A673 (cell line): Measurements from ENCODE around the gene C11orf52. TPM values are rescaled to one million over a fixed set of nuclear protein-coding genes. Genes with fewer than 3 reads are reported as not detected.

Source experiments
- BruUV-seq: library from RNA; stranded (reverse); fragments of 400-500 nt; replicated peaks from 2 replicates; lab custom pipeline; 2021; lab: Mats Ljungman, UMichigan
- CTCF ChIA-PET: fragments of 300-600 bp; sonication (Branson Sonifier 250); formaldehyde crosslinking; loops from one replicate; lab custom pipeline; 2022; ENCODE audit warnings: antibody characterized with exemption; lab: Charles Lee
- POLR2A ChIA-PET: fragments of 300-600 bp; sonication (Branson Sonifier 250); formaldehyde crosslinking; loops from one replicate; lab custom pipeline; 2022; ENCODE audit warnings: antibody characterized with exemption; ENCODE audit not compliant: low non-redundant PET; lab: Charles Lee
- DNase-seq: peaks from one replicate; pipeline ENCODE4 v3.0.0-alpha.2; 2015; ENCODE audit warnings: low spot score
- H3K27ac ChIP-seq: fragments of 200-600 bp; sonication (generic); 2 replicates; pipeline ENCODE4 v1.5.1; 2016; ENCODE audit warnings: mixed run types, low read depth, mild to moderate bottlenecking, mixed read lengths, antibody characterized with exemption, low read length; ENCODE audit not compliant: poor library complexity, severe bottlenecking
- H3K27me3 ChIP-seq: fragments of 200-600 bp; sonication (generic); replicated peaks from 2 replicates; pipeline ENCODE4 v1.6.1; 2017; ENCODE audit warnings: mixed run types, low read depth, mild to moderate bottlenecking, mixed read lengths, antibody characterized with exemption, low read length; ENCODE audit not compliant: insufficient read depth, poor library complexity
- H3K36me3 ChIP-seq: fragments of 200-600 bp; sonication (generic); 2 replicates; pipeline ENCODE4 v1.6.1; 2016; ENCODE audit warnings: mixed run types, mild to moderate bottlenecking, mixed read lengths, antibody characterized with exemption, low read length; ENCODE audit not compliant: insufficient read depth, poor library complexity, severe bottlenecking
- H3K4me1 ChIP-seq: fragments of 200-600 bp; sonication (generic); 2 replicates; pipeline ENCODE4 v1.6.1; 2017; ENCODE audit warnings: mixed run types, mild to moderate bottlenecking, mixed read lengths, antibody characterized with exemption, low read length; ENCODE audit not compliant: insufficient read depth, poor library complexity, severe bottlenecking
- H3K4me3 ChIP-seq: fragments of 200-600 bp; sonication (generic); 2 replicates; pipeline ENCODE4 v1.5.1; 2016; ENCODE audit warnings: low read depth, mixed run types, mild to moderate bottlenecking, mixed read lengths, low read length; ENCODE audit not compliant: poor library complexity, severe bottlenecking
- H3K9me3 ChIP-seq: fragments of 200-600 bp; sonication (generic); 2 replicates; pipeline ENCODE4 v1.6.1; 2016; ENCODE audit warnings: mixed run types, low read depth, mild to moderate bottlenecking, mixed read lengths, antibody characterized with exemption, low read length; ENCODE audit not compliant: poor library complexity, severe bottlenecking
- CTCF ChIP-seq: fragments of 300-800, 200-600 bp; sonication (generic); conservative IDR thresholded peaks from 2 replicates; pipeline ENCODE4 v1.5.1; 2017; ENCODE audit warnings: low read depth, mild to moderate bottlenecking, antibody characterized with exemption, low read length, moderate library complexity, mixed read lengths
- EZH2 ChIP-seq: fragments of 200-600 bp; sonication (generic); IDR thresholded peaks from 2 replicates; pipeline ENCODE4 v1.6.1; 2017; ENCODE audit warnings: borderline replicate concordance, low read depth, mild to moderate bottlenecking, mixed read lengths, antibody characterized with exemption, low read length; ENCODE audit not compliant: poor library complexity, severe bottlenecking
- intact Hi-C: fragments of 100-400 bp; cut with micrococcal nuclease; formaldehyde crosslinking; loops from one replicate; pipeline ENCODE4 v1.10.0; 2022; ENCODE audit not compliant: unreplicated experiment
- total RNA-seq: library from RNA; stranded (reverse); gene quantifications from 2 replicates; pipeline ENCODE4 v1.2.3, GENCODE V29; 2021

C11orf52 gene
- total RNA-seq, 1 experiment from 2014 or later = 1.4 TPM

- TF ChIP-seq EZH2 = no peak
- no peak for TF ChIP-seq CTCF
- Histone ChIP-seq H3K27ac (no peak overlapping the region), H3K9me3 (no peaks in the 10 kb centered on the region), H3K36me3 (no peaks in the 10 kb centered on the region), H3K27me3 (no peaks in the 10 kb centered on the region), H3K4me3 (no peak overlapping the region), H3K4me1 (no peaks in the 10 kb centered on the region)
- BruUV-seq = no TSS peak
- ChIA-PET CTCF (no interaction called here), POLR2A (no interaction called here)
- intact Hi-C loops = no loop called here
- no peak for DNase-seq
Measured at GRCh38 chr11:111886032-111886431, 32.7 kb upstream of the C11orf52 start.

GRCh38 chr11:111886844-111887243 is 31.9 kb upstream of the C11orf52 start:
- DNase-seq = no peak
- H3K4me3 ChIP-seq = no peak overlapping the region
- CTCF ChIA-PET = no interaction called here
- H3K27me3 ChIP-seq = no peaks in the 10 kb centered on the region
- no peak overlapping the region for H3K27ac ChIP-seq
- H3K36me3 ChIP-seq = no peaks in the 10 kb centered on the region
- no peaks in the 10 kb centered on the region for H3K9me3 ChIP-seq
- intact Hi-C loops = no loop called here
- TF ChIP-seq CTCF = no peak
- no peak for TF ChIP-seq EZH2
- POLR2A ChIA-PET = no interaction called here
- no peaks in the 10 kb centered on the region for H3K4me1 ChIP-seq
- no TSS peak for BruUV-seq

- H3K4me1 ChIP-seq = no peaks in the 10 kb centered on the region
- no peak overlapping the region for H3K27ac ChIP-seq
- intact Hi-C loops = no loop called here
- ChIA-PET CTCF (no interaction called here), POLR2A (no interaction called here)
- BruUV-seq = no TSS peak
- H3K4me3 ChIP-seq = no peak overlapping the region
- no peaks in the 10 kb centered on the region for H3K9me3 ChIP-seq
- H3K36me3 ChIP-seq = no peaks in the 10 kb centered on the region
- H3K27me3 ChIP-seq = no peaks in the 10 kb centered on the region
- DNase-seq = no peak
- TF ChIP-seq CTCF (no peak), EZH2 (no peak)
Measured at GRCh38 chr11:111905411-111905810, 13.3 kb upstream of the C11orf52 start.
